Activated naive CD8-positive, alpha-beta T cell treated with anti-CD3 and anti-CD28 coated beads, Interleukin-2, amount 10 ng/mL, durations not matched to agents 7 days and 5 days (primary cell): ENCODE results near the gene ADAMTS18. TPM values are rescaled to one million over a fixed set of nuclear protein-coding genes. Genes with fewer than 3 reads are reported as not detected.
"Not testable (repeated sequence)": the region's sequence is repeated elsewhere in the genome, so short reads cannot be mapped to it uniquely, and the experiment has no call there.

Experiments
- ATAC-seq: fragments of 150-1000 bp; cut with Tn5 transposase; one replicate; pipeline ENCODE4 v1.10.0; 2021; ENCODE audit warnings: low read depth, moderate library complexity
- POLR2A ChIA-PET: fragments of 350-600 bp; sonication (Branson Sonifier 250); formaldehyde crosslinking; loops from one replicate; lab custom pipeline; 2021; ENCODE audit warnings: antibody characterized with exemption; lab: Charles Lee
- DNase-seq: peaks from one replicate; pipeline ENCODE4 v3.0.0; 2021
- H3K27ac Mint-ChIP-seq: one replicate; pipeline ENCODE4 v1.8.0; 2022; ENCODE audit warnings: mild to moderate bottlenecking, mixed read lengths
- H3K27me3 Mint-ChIP-seq: one replicate; pipeline ENCODE4 v1.8.0; 2022; ENCODE audit warnings: mild to moderate bottlenecking, moderate library complexity, mixed read lengths
- H3K36me3 Mint-ChIP-seq: one replicate; pipeline ENCODE4 v1.8.0; 2021; ENCODE audit warnings: mild to moderate bottlenecking, mixed read lengths
- H3K4me1 Mint-ChIP-seq: one replicate; pipeline ENCODE4 v1.8.0; 2021; ENCODE audit warnings: mixed read lengths
- H3K4me3 Mint-ChIP-seq: one replicate; pipeline ENCODE4 v1.8.0; 2022; ENCODE audit warnings: mild to moderate bottlenecking, moderate library complexity, mixed read lengths
- H3K9me3 Mint-ChIP-seq: one replicate; pipeline ENCODE4 v1.8.0; 2021; ENCODE audit warnings: mixed read lengths
- total RNA-seq, 2 experiments: library from RNA; stranded (reverse); gene quantifications; one replicate each; pipeline ENCODE4 v1.2.3, GENCODE V29; 2021

ADAMTS18 gene
- not detected for total RNA-seq

GRCh38 chr16:77434530-77435271 lies at the start of gene ADAMTS18:
Gene ADAMTS18 (minus strand): TSS chr16:77435034. CDS start chr16:77434695, 339 bp downstream.
- Mint-ChIP-seq H3K4me3 (no peak within 1 kb of the TSS), H3K27me3 (peaks cover 31% of the 10 kb centered on the region), H3K27ac (no peak within 1 kb of the TSS)

GRCh38 chr16:77480681-77481315 lies 46.0 kb upstream of the ADAMTS18 start:
- no peaks in the 10 kb centered on the region for H3K9me3 Mint-ChIP-seq
- H3K36me3 Mint-ChIP-seq = no peaks in the 10 kb centered on the region
- no peaks in the 10 kb centered on the region for H3K27me3 Mint-ChIP-seq
- POLR2A ChIA-PET = no interaction called here
- H3K4me1 Mint-ChIP-seq = no peaks in the 10 kb centered on the region
- H3K27ac Mint-ChIP-seq = no peak overlapping the region
- no peak for DNase-seq
- no peak for ATAC-seq
- no peak overlapping the region for H3K4me3 Mint-ChIP-seq

More at GRCh38 chr16:77434530-77435271, at the start of gene ADAMTS18:
- Mint-ChIP-seq H3K4me1 (no peaks in the 10 kb centered on the region), H3K9me3 (no peaks in the 10 kb centered on the region), H3K36me3 (no peaks in the 10 kb centered on the region)
- POLR2A ChIA-PET = no interaction called here
- peak; percentile 24 for DNase-seq
- ATAC-seq = no peak

GRCh38 chr16:77472262-77472661 lies 37.4 kb upstream of the ADAMTS18 start:
- ATAC-seq (no peak), DNase-seq (no peak)
- H3K9me3 Mint-ChIP-seq = no peaks in the 10 kb centered on the region
- H3K27ac Mint-ChIP-seq = no peak overlapping the region
- no peak overlapping the region for H3K4me3 Mint-ChIP-seq
- no peaks in the 10 kb centered on the region for H3K4me1 Mint-ChIP-seq
- H3K36me3 Mint-ChIP-seq = no peaks in the 10 kb centered on the region
- POLR2A ChIA-PET = no interaction called here
- H3K27me3 Mint-ChIP-seq = no peaks in the 10 kb centered on the region

- no peak overlapping the region for H3K27ac Mint-ChIP-seq
- H3K9me3 Mint-ChIP-seq = no peaks in the 10 kb centered on the region
- H3K27me3 Mint-ChIP-seq = no peaks in the 10 kb centered on the region
- H3K36me3 Mint-ChIP-seq = no peaks in the 10 kb centered on the region
- ATAC-seq (no peak), DNase-seq (no peak)
- no peaks in the 10 kb centered on the region for H3K4me1 Mint-ChIP-seq
- H3K4me3 Mint-ChIP-seq = no peak overlapping the region
- POLR2A ChIA-PET = no interaction called here
These were observed 36.0 kb upstream of the ADAMTS18 start for GRCh38 chr16:77470851-77471250.

- no peaks in the 10 kb centered on the region for H3K27me3 Mint-ChIP-seq
- H3K4me1 Mint-ChIP-seq = no peaks in the 10 kb centered on the region
- DNase-seq (no peak), ATAC-seq (no peak)
- no peak overlapping the region for H3K4me3 Mint-ChIP-seq
- POLR2A ChIA-PET = no interaction called here
- no peak overlapping the region for H3K27ac Mint-ChIP-seq
- no peaks in the 10 kb centered on the region for H3K36me3 Mint-ChIP-seq
- H3K9me3 Mint-ChIP-seq = no peaks in the 10 kb centered on the region
These were observed 34.8 kb upstream of the ADAMTS18 start for GRCh38 chr16:77469634-77470033.

GRCh38 chr16:77468831-77469230 lies 34.0 kb upstream of the ADAMTS18 start:
- POLR2A ChIA-PET = no interaction called here
- H3K9me3 Mint-ChIP-seq = no peaks in the 10 kb centered on the region
- H3K36me3 Mint-ChIP-seq = no peaks in the 10 kb centered on the region

GRCh38 chr16:77467821-77468335 lies 33.0 kb upstream of the ADAMTS18 start:
- no peak overlapping the region for H3K27ac Mint-ChIP-seq
- no peaks in the 10 kb centered on the region for H3K4me1 Mint-ChIP-seq
- DNase-seq (no peak), ATAC-seq (no peak)
- no peaks in the 10 kb centered on the region for H3K27me3 Mint-ChIP-seq
- H3K9me3 Mint-ChIP-seq = no peaks in the 10 kb centered on the region
- no peak overlapping the region for H3K4me3 Mint-ChIP-seq
- POLR2A ChIA-PET = no interaction called here
- H3K36me3 Mint-ChIP-seq = no peaks in the 10 kb centered on the region

More at GRCh38 chr16:77468831-77469230, 34.0 kb upstream of the ADAMTS18 start:
- Mint-ChIP-seq H3K4me3 (no peak overlapping the region), H3K27ac (no peak overlapping the region), H3K27me3 (no peaks in the 10 kb centered on the region), H3K4me1 (no peaks in the 10 kb centered on the region)
- DNase-seq (no peak), ATAC-seq (no peak)

GRCh38 chr16:77463659-77464058 lies 28.8 kb upstream of the ADAMTS18 start:
- H3K9me3 Mint-ChIP-seq, POLR2A ChIA-PET, ATAC-seq, DNase-seq, H3K4me3 Mint-ChIP-seq, H3K4me1 Mint-ChIP-seq, H3K27ac Mint-ChIP-seq, H3K36me3 Mint-ChIP-seq, H3K27me3 Mint-ChIP-seq: not testable (repeated sequence)

- ATAC-seq (no peak), DNase-seq (no peak)
- no peak overlapping the region for H3K4me3 Mint-ChIP-seq
- no peaks in the 10 kb centered on the region for H3K27me3 Mint-ChIP-seq
- no peaks in the 10 kb centered on the region for H3K4me1 Mint-ChIP-seq
- no peaks in the 10 kb centered on the region for H3K9me3 Mint-ChIP-seq
- H3K36me3 Mint-ChIP-seq = no peaks in the 10 kb centered on the region
- POLR2A ChIA-PET = no interaction called here
- no peak overlapping the region for H3K27ac Mint-ChIP-seq
These were observed 28.1 kb upstream of the ADAMTS18 start for GRCh38 chr16:77462894-77463293.

GRCh38 chr16:77459534-77460254 lies 24.9 kb upstream of the ADAMTS18 start:
- Mint-ChIP-seq H3K9me3 (no peaks in the 10 kb centered on the region), H3K27ac (no peak overlapping the region), H3K4me3 (no peak overlapping the region), H3K36me3 (no peaks in the 10 kb centered on the region), H3K27me3 (no peaks in the 10 kb centered on the region), H3K4me1 (no peaks in the 10 kb centered on the region)
- ATAC-seq (no peak), DNase-seq (no peak)
- POLR2A ChIA-PET = no interaction called here

GRCh38 chr16:77457046-77457445 lies 22.2 kb upstream of the ADAMTS18 start:
- no peaks in the 10 kb centered on the region for H3K4me1 Mint-ChIP-seq
- H3K27me3 Mint-ChIP-seq = no peaks in the 10 kb centered on the region
- H3K4me3 Mint-ChIP-seq = no peak overlapping the region
- no peaks in the 10 kb centered on the region for H3K9me3 Mint-ChIP-seq
- ATAC-seq (no peak), DNase-seq (no peak)
- no peaks in the 10 kb centered on the region for H3K36me3 Mint-ChIP-seq
- POLR2A ChIA-PET = no interaction called here
- no peak overlapping the region for H3K27ac Mint-ChIP-seq

GRCh38 chr16:77452243-77452642 lies 17.4 kb upstream of the ADAMTS18 start:
- no peak overlapping the region for H3K27ac Mint-ChIP-seq
- no peaks in the 10 kb centered on the region for H3K27me3 Mint-ChIP-seq
- no peaks in the 10 kb centered on the region for H3K4me1 Mint-ChIP-seq
- no peaks in the 10 kb centered on the region for H3K36me3 Mint-ChIP-seq
- no peak overlapping the region for H3K4me3 Mint-ChIP-seq
- POLR2A ChIA-PET = no interaction called here
- no peaks in the 10 kb centered on the region for H3K9me3 Mint-ChIP-seq
- no peak for ATAC-seq
- DNase-seq = no peak

- Mint-ChIP-seq H3K4me3 (no peak overlapping the region), H3K27ac (no peak overlapping the region), H3K36me3 (no peaks in the 10 kb centered on the region), H3K27me3 (no peaks in the 10 kb centered on the region), H3K9me3 (no peaks in the 10 kb centered on the region), H3K4me1 (no peaks in the 10 kb centered on the region)
- DNase-seq (no peak), ATAC-seq (no peak)
- POLR2A ChIA-PET = no interaction called here
These were observed 16.1 kb upstream of the ADAMTS18 start for GRCh38 chr16:77450790-77451487.
